Upper lobe of right lung (tissue), 1 donor: ENCODE measurements around the gene NGFR. TPM values are rescaled to one million over a fixed set of nuclear protein-coding genes. Genes with fewer than 3 reads are reported as not detected.

Source experiments
- ATAC-seq: fragments of 200-7000 bp; cut with Tn5 transposase; one replicate; pipeline ENCODE4 v1.9.1; 2020; ENCODE audit warnings: mild to moderate bottlenecking, moderate library complexity
- DNase-seq: peaks from one replicate; pipeline ENCODE4 v3.0.0-alpha.2; 2020
- H3K27ac ChIP-seq: fragments of 200-600 bp; one replicate; pipeline ENCODE4 v1.8.0; 2022
- H3K27me3 ChIP-seq: fragments of 200-600 bp; one replicate; pipeline ENCODE4 v1.8.0; 2022; ENCODE audit warnings: mild to moderate bottlenecking
- H3K36me3 ChIP-seq: fragments of 200-600 bp; one replicate; pipeline ENCODE4 v1.8.0; 2022
- H3K4me1 ChIP-seq: fragments of 200-600 bp; one replicate; pipeline ENCODE4 v1.8.0; 2022
- H3K4me3 ChIP-seq: fragments of 200-600 bp; one replicate; pipeline ENCODE4 v1.8.0; 2022; ENCODE audit warnings: mild to moderate bottlenecking
- H3K9me3 ChIP-seq: fragments of 200-600 bp; one replicate; pipeline ENCODE4 v1.8.0; 2022
- CTCF ChIP-seq: fragments of 200-600 bp; IDR thresholded peaks from one replicate; pipeline ENCODE4 v1.8.0; 2022; ENCODE audit warnings: antibody characterized with exemption
- intact Hi-C: fragments of 100-400 bp; cut with DNase I; formaldehyde crosslinking; loops from one replicate; pipeline ENCODE4 v1.11.0; 2022
- total RNA-seq: library from RNA; stranded (reverse); fragmentation: NEBNext Ultra II Directional; extraction: Animal tissue kit (Norgen Biotek cat#: 25700); gene quantifications from one replicate; pipeline ENCODE4 v1.2.1, GENCODE V29; 2021
- donor health status: DM: no; HTN: yes; CAD: no; lungs with severe emphysema.

The NGFR gene
- total RNA-seq, 1 donor from 2014 or later = 0.78 TPM

DNA sequence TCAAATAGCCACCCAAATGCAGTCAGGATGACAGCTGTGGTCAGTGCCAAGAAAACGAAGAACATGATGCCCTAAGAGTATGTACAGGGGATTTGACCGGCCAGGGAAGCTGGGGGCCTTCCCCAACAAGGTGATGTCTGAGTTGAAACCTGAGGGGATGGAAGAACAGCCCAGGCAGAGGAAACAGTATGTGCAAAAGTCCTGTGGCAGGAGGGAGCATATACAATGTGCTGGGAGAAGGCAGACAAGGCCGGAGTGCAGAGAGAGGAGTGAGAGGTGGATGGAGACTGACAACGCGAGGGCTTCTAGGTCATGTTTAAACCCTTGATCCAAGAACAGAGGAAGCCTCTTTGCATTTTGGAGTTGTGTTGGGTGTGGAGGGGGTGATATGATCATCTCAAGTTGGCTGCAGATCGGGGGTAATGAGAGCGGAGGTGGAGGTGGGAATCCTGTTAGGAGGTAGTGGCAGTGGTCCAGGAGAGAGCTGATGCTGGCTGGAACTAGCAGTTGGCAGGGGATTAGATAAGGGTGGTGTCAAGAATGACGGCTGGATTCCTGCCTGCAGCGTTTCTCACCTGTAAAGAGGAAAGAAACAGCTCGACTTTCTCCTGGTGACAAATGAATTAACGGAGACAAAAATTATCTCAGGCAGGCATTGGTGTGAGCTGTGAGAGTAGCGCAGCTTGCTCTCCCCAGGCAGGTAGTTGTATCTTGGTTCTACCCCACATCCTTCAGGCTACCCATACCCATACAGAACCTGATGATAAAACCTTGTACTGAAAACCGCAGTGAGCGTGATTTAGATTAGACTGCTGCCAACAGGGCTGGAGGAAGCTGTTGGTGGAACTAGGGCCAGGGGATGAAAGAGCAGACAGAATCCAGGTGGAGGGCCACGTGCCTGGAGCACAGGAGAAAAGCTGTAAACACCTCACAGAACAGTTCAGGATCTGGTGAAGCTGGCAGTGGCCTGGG lies 37.2 kb upstream of the NGFR start:
- DNase-seq (no peak), ATAC-seq (no peak)
- intact Hi-C loops = no loop called here
- Histone ChIP-seq H3K27ac (no peak overlapping the region), H3K36me3 (no peaks in the 10 kb centered on the region), H3K9me3 (no peaks in the 10 kb centered on the region), H3K4me1 (no peaks in the 10 kb centered on the region), H3K27me3 (peaks cover 36% of the 10 kb centered on the region), H3K4me3 (no peak overlapping the region)
- no peak for TF ChIP-seq CTCF

DNA sequence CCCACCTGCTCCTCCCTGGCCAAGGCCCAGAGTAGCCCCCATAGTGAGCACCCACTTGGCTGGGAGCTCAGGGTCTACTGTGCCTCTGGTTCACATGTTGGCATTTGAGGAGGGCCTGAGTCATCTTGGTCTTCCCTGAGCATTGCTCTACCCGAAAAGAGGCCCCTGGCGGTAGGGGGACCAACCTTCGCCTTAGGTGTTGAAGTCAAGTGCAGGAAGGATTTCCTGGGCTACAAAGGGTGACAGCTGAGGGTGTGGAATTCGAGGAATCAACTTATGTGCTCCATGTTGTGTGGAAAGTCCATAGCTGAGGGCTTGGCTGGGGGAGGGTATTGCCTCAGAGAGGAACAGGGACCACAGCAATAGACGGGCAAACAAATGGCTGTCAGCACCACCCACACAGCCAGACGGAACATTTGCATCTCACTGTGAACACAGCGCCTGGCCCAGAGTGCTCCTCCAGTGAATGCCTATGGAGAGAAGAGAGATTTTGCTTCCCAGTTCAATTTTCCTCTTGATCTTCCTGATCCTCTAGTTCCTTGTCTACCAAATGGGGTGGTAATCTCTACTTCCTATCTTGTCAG lies 35.6 kb upstream of the NGFR start:
- Histone ChIP-seq H3K36me3 (no peaks in the 10 kb centered on the region), H3K27me3 (peaks cover 37% of the 10 kb centered on the region), H3K4me3 (no peak overlapping the region), H3K9me3 (no peaks in the 10 kb centered on the region), H3K27ac (no peak overlapping the region), H3K4me1 (no peaks in the 10 kb centered on the region)
- TF ChIP-seq CTCF = no peak
- intact Hi-C loops = no loop called here
- ATAC-seq = no peak
- no peak for DNase-seq

GRCh38 chr17:49460401-49460800 lies 34.7 kb upstream of the NGFR start:
- no peak for DNase-seq
- peaks cover 37% of the 10 kb centered on the region for H3K27me3 ChIP-seq
- intact Hi-C loops = no loop called here

GRCh38 chr17:49461580-49461979 lies 33.5 kb upstream of the NGFR start:
- H3K9me3 ChIP-seq = no peaks in the 10 kb centered on the region
- no peaks in the 10 kb centered on the region for H3K36me3 ChIP-seq
- ATAC-seq (no peak), DNase-seq (no peak)
- H3K4me1 ChIP-seq = no peaks in the 10 kb centered on the region
- intact Hi-C loops = no loop called here
- H3K27ac ChIP-seq = no peak overlapping the region
- H3K4me3 ChIP-seq = no peak overlapping the region
- H3K27me3 ChIP-seq = peaks cover 33% of the 10 kb centered on the region
- TF ChIP-seq CTCF = no peak

More at GRCh38 chr17:49460401-49460800, 34.7 kb upstream of the NGFR start:
- no peak for TF ChIP-seq CTCF
- Histone ChIP-seq H3K27ac (no peak overlapping the region), H3K4me3 (no peak overlapping the region), H3K9me3 (no peaks in the 10 kb centered on the region), H3K4me1 (no peaks in the 10 kb centered on the region), H3K36me3 (no peaks in the 10 kb centered on the region)
- ATAC-seq = no peak

- H3K4me1 ChIP-seq = no peaks in the 10 kb centered on the region
- no peak for DNase-seq
- H3K9me3 ChIP-seq = no peaks in the 10 kb centered on the region
- intact Hi-C loops = no loop called here
- H3K27ac ChIP-seq = no peak overlapping the region
- H3K36me3 ChIP-seq = no peaks in the 10 kb centered on the region
- ATAC-seq = no peak
- H3K27me3 ChIP-seq = peaks cover 28% of the 10 kb centered on the region
- no peak for TF ChIP-seq CTCF
- no peak overlapping the region for H3K4me3 ChIP-seq
Observed at GRCh38 chr17:49464049-49464448, 31.0 kb upstream of the NGFR start.
